OCI-LY7 (cell line): ENCODE measurements around the gene SLC25A26. TPM values are rescaled to one million over a fixed set of nuclear protein-coding genes. Genes with fewer than 3 reads are reported as not detected.

Experiments
- BruUV-seq: library from RNA; stranded (reverse); fragments of 400-500 nt; replicated peaks from 2 replicates; lab custom pipeline; 2021; lab: Mats Ljungman, UMichigan
- CTCF ChIA-PET: fragments of 300-600 bp; sonication (Branson Sonifier 250); formaldehyde crosslinking; loops from one replicate; lab custom pipeline; 2022; ENCODE audit warnings: antibody characterized with exemption; ENCODE audit not compliant: unreplicated experiment; lab: Charles Lee
- POLR2A ChIA-PET: fragments of 300-600 bp; sonication (Branson Sonifier 250); formaldehyde crosslinking; loops from one replicate; lab custom pipeline; 2022; ENCODE audit warnings: antibody characterized with exemption; lab: Charles Lee
- DNase-seq: peaks from one replicate; pipeline ENCODE4 v3.0.0-alpha.2; 2015; ENCODE audit warnings: low spot score
- H2AFZ ChIP-seq: fragments of 200-600 bp; sonication (generic), shearing (Covaris generic); 2 replicates; pipeline ENCODE4 v1.6.1; 2014; ENCODE audit warnings: mild to moderate bottlenecking, antibody characterized with exemption, low read length, moderate library complexity
- H3K27ac ChIP-seq: fragments of 200-600 bp; sonication (generic); 2 replicates; pipeline ENCODE4 v1.5.1; 2014; ENCODE audit warnings: mixed run types, low read depth, mild to moderate bottlenecking, moderate library complexity, low read length, inconsistent platforms; ENCODE audit not compliant: poor library complexity, severe bottlenecking
- H3K36me3 ChIP-seq: fragments of 200-600 bp; sonication (generic); 2 replicates; pipeline ENCODE4 v1.6.1; 2014; ENCODE audit warnings: mild to moderate bottlenecking, antibody characterized with exemption, low read length, moderate library complexity, mixed read lengths; ENCODE audit not compliant: insufficient read depth
- H3K4me1 ChIP-seq: fragments of 200-600 bp; sonication (generic); 2 replicates; pipeline ENCODE4 v1.5.1; 2014; ENCODE audit warnings: mild to moderate bottlenecking, low read length; ENCODE audit not compliant: insufficient read depth, poor library complexity, severe bottlenecking
- H3K4me2 ChIP-seq: fragments of 200-600 bp; sonication (generic); 2 replicates; pipeline ENCODE4 v1.6.1; 2014; ENCODE audit warnings: mild to moderate bottlenecking, low read length
- H3K4me3 ChIP-seq: fragments of 200-600 bp; sonication (generic); 2 replicates; pipeline ENCODE4 v1.5.1; 2014; ENCODE audit warnings: mild to moderate bottlenecking, low read depth, low read length; ENCODE audit not compliant: poor library complexity, severe bottlenecking
- H3K79me2 ChIP-seq: fragments of 200-600 bp; sonication (generic); 2 replicates; pipeline ENCODE4 v1.6.1; 2016; ENCODE audit warnings: low read depth, mild to moderate bottlenecking, low read length, moderate library complexity, mixed read lengths; ENCODE audit not compliant: insufficient read depth
- H3K9me2 ChIP-seq: fragments of 200-600 bp; sonication (generic); 2 replicates; pipeline ENCODE4 v1.6.1; 2016; ENCODE audit warnings: mild to moderate bottlenecking, low read length, mixed read lengths; ENCODE audit not compliant: insufficient read depth
- H3K9me3 ChIP-seq: fragments of 200-600 bp; sonication (generic); 2 replicates; pipeline ENCODE4 v1.6.1; 2014; ENCODE audit warnings: mild to moderate bottlenecking, mixed run types, low read length, mixed read lengths
- H4K20me1 ChIP-seq: fragments of 200-600 bp; sonication (generic); 2 replicates; pipeline ENCODE4 v1.6.1; 2014; ENCODE audit warnings: mild to moderate bottlenecking, antibody characterized with exemption, low read length, moderate library complexity, mixed read lengths; ENCODE audit not compliant: insufficient read depth
- EZH2phosphoT487 ChIP-seq: fragments of 200-600 bp; sonication (generic); IDR thresholded peaks from 2 replicates; pipeline ENCODE4 v1.6.1; 2018; ENCODE audit warnings: low read depth, borderline replicate concordance, mild to moderate bottlenecking, mixed run types, antibody characterized with exemption, low read length, moderate library complexity, mixed read lengths
- intact Hi-C: fragments of 100-400 bp; cut with micrococcal nuclease; formaldehyde crosslinking; loops from one replicate; pipeline ENCODE4 v1.10.0; 2022; ENCODE audit not compliant: unreplicated experiment
- total RNA-seq, 2 experiments: library from RNA; depleted of rRNA in 1 of 2; stranded (reverse); fragments of >200 nt in 1 of 2; shearing (Covaris generic) in 1 of 2; gene quantifications; 2 replicates each; pipeline ENCODE4 v1.2.3, GENCODE V29; 2014 to 2022
- TF ChIP-seq, protein P1 (sequence below): fragments of 200-600 bp; sonication (generic); conservative IDR thresholded peaks from 2 replicates; pipeline ENCODE4 v1.5.1; 2014; ENCODE audit warnings: mild to moderate bottlenecking, antibody characterized with exemption, low read length, moderate library complexity, mixed read lengths

Gene SLC25A26
- total RNA-seq, 2 experiments from 2014 or later, result 9.8 to 14.2 TPM

DNA sequence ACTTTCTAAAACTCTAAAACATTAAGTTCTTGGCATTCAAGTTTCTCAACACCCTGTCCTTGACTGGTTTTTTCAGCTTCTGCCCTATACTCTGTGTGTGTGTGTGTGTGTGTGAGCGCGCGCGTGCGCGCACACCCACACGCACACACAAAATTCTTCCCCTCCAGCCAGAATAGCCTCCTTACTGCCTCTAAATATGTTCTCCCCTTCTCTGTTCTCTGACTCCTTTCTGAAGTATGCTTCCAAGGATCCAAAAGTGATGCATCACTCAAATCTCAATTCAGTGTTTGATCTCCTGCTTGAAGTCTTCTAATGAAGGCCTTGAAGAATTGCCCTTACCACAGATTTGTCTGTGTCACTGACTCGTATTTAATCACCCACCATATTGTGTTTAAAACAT is 129.8 kb downstream of the SLC25A26 start:
- no TSS peak for BruUV-seq
- no peaks in the 10 kb centered on the region for H3K79me2 ChIP-seq
- H3K9me2 ChIP-seq, result no peaks in the 10 kb centered on the region
- H3K36me3 ChIP-seq, result no peaks in the 10 kb centered on the region
- no peaks in the 10 kb centered on the region for H3K4me1 ChIP-seq
- no peak overlapping the region for H2AFZ ChIP-seq
- intact Hi-C loops, result no loop called here
- H3K4me2 ChIP-seq, result no peak overlapping the region
- H3K9me3 ChIP-seq, result no peaks in the 10 kb centered on the region
- no peak for DNase-seq
- no peaks in the 10 kb centered on the region for H4K20me1 ChIP-seq
- CTCF ChIA-PET, result interaction anchor here (0.6 kb wide), 1 partner anchor 459 kb away, joined by 5 read pairs; no protein-coding TSS in a partner anchor
- POLR2A ChIA-PET, result interaction anchor here (1.2 kb wide), 1 partner anchor 12 kb away, joined by 3 read pairs; no protein-coding TSS in a partner anchor
- H3K27ac ChIP-seq, result no peak overlapping the region
- no peak overlapping the region for H3K4me3 ChIP-seq
- TF ChIP-seq EZH2phosphoT487, result no peak
- TF ChIP-seq, protein P1, sequence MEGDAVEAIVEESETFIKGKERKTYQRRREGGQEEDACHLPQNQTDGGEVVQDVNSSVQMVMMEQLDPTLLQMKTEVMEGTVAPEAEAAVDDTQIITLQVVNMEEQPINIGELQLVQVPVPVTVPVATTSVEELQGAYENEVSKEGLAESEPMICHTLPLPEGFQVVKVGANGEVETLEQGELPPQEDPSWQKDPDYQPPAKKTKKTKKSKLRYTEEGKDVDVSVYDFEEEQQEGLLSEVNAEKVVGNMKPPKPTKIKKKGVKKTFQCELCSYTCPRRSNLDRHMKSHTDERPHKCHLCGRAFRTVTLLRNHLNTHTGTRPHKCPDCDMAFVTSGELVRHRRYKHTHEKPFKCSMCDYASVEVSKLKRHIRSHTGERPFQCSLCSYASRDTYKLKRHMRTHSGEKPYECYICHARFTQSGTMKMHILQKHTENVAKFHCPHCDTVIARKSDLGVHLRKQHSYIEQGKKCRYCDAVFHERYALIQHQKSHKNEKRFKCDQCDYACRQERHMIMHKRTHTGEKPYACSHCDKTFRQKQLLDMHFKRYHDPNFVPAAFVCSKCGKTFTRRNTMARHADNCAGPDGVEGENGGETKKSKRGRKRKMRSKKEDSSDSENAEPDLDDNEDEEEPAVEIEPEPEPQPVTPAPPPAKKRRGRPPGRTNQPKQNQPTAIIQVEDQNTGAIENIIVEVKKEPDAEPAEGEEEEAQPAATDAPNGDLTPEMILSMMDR, result no peak

DNA sequence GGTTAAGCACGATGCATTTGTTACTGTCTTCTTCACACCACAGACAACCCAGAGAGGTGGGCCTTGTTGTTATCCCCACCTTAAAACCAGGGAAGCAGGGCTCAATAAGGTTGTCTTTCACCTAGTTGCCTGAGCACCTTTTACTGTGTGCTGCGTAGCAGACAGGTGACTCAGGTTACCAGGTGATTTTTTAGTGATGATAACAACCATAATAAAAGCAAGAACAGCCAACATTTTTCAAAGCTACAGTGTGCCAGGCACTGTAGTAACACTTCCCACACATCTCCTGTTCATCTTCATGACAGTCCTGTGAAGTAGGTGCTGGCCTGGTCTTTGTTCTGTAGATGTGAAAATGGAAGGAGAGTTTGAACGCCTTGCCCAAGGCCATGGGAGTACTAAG is 132.2 kb downstream of the SLC25A26 start:
- no peaks in the 10 kb centered on the region for H4K20me1 ChIP-seq
- H3K9me3 ChIP-seq, result no peaks in the 10 kb centered on the region
- H3K4me3 ChIP-seq, result no peak overlapping the region
- ChIA-PET POLR2A (no interaction called here), CTCF (no interaction called here)
- no peaks in the 10 kb centered on the region for H3K9me2 ChIP-seq
- H3K4me1 ChIP-seq, result no peaks in the 10 kb centered on the region
- TF ChIP-seq, protein P1, result no peak
- TF ChIP-seq EZH2phosphoT487, result no peak
- intact Hi-C loops, result no loop called here
- BruUV-seq, result no TSS peak
- H3K27ac ChIP-seq, result no peak overlapping the region
- H3K36me3 ChIP-seq, result no peaks in the 10 kb centered on the region
- H3K79me2 ChIP-seq, result no peaks in the 10 kb centered on the region
- H2AFZ ChIP-seq, result no peak overlapping the region
- H3K4me2 ChIP-seq, result no peak overlapping the region
- no peak for DNase-seq

DNA sequence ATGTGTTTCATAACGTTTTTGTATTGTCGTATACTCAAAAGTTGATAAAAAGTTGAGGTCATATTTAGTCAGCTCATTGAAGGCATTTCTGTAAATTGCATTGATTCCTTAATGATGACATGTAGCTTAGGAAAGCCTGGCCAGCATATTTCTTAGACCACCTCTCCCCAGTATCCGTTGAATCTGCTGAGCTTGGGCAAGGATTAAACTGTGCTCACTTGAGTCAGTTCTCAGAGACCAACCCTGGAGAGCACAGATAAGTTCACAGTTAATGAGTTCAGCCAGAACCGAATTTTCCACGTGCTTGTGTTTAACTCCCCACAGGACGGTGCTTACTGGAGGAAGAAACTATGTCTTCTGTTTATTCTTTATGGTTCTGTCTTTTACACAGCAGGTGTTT is 132.7 kb downstream of the SLC25A26 start:
- H3K4me1 ChIP-seq, result no peaks in the 10 kb centered on the region
- BruUV-seq, result no TSS peak
- H3K36me3 ChIP-seq, result no peaks in the 10 kb centered on the region
- no peak for DNase-seq
- no peaks in the 10 kb centered on the region for H3K9me3 ChIP-seq
- POLR2A ChIA-PET, result interaction anchor here (0.5 to 0.8 kb wide), 4 partner anchors 9 to 576 kb away, joined by 3 to 4 read pairs (median 4); no protein-coding TSS in a partner anchor
- no peak overlapping the region for H3K4me2 ChIP-seq
- CTCF ChIA-PET, result interaction anchor here (0.8 kb wide), 1 partner anchor 58 kb away, joined by 4 read pairs; no protein-coding TSS in a partner anchor
- intact Hi-C loops, result no loop called here
- no peak overlapping the region for H3K27ac ChIP-seq
- no peak overlapping the region for H3K4me3 ChIP-seq
- H3K79me2 ChIP-seq, result no peaks in the 10 kb centered on the region
- H2AFZ ChIP-seq, result no peak overlapping the region
- no peaks in the 10 kb centered on the region for H4K20me1 ChIP-seq
- TF ChIP-seq, protein P1, result no peak
- no peak for TF ChIP-seq EZH2phosphoT487
- no peaks in the 10 kb centered on the region for H3K9me2 ChIP-seq
